NCI-H446 (cell line): Measurements from ENCODE around the gene CLPTM1.
"Not testable (repeated sequence)": the region's sequence is repeated elsewhere in the genome, so short reads cannot be mapped to it uniquely, and the experiment has no call there.

Source experiments
- DNase-seq, 2 experiments: peaks; one replicate each; lab custom pipeline; 2025; lab: John Stamatoyannopoulos, UW

The CLPTM1 gene, protein sequence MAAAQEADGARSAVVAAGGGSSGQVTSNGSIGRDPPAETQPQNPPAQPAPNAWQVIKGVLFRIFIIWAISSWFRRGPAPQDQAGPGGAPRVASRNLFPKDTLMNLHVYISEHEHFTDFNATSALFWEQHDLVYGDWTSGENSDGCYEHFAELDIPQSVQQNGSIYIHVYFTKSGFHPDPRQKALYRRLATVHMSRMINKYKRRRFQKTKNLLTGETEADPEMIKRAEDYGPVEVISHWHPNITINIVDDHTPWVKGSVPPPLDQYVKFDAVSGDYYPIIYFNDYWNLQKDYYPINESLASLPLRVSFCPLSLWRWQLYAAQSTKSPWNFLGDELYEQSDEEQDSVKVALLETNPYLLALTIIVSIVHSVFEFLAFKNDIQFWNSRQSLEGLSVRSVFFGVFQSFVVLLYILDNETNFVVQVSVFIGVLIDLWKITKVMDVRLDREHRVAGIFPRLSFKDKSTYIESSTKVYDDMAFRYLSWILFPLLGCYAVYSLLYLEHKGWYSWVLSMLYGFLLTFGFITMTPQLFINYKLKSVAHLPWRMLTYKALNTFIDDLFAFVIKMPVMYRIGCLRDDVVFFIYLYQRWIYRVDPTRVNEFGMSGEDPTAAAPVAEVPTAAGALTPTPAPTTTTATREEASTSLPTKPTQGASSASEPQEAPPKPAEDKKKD

DNA sequence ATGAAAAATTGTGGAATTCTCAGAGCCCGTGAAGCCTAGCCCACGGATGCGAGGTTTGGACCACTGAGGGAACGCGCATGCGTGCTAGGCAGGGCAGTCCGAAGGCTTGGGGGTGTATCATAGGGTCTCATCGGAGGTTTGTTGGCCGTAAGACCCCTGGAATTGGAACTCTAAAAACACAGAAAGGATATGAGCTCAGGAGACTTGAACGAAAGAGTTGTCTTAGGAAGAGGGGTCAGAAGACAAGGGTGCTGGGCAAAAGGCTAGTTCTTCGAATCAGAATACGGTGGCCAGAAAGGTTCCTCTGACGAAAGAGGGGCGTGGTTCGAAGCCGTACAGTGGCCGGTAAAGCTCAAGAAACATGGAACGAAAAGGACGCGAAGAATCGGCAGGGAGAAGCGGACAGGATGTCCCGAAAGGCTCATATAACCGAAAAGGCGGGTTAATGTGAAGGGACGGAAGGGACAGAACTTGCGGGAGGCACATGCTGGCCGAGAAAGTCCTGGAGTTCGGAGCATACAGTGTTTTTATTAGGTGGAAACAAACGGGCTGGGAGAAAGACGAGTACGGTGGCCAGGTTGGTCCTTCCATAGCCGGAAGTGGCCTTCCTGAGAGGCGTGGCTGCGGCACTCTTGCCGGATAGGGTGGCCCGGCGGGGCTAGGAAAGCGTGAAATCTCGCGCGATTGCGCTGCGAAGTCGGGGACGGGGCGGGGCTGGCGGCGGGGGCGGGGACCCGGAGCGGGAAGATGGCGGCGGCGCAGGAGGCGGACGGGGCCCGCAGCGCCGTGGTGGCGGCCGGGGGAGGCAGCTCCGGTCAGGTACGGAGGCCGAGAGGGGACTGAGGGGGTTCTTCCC is at the start of gene CLPTM1:
Gene CLPTM1 (plus strand): TSS at position 732 of the 856 bp plus-strand sequence. CDS start 16 bp downstream, at position 748.
- peak; percentile 97 to 98 for DNase-seq

DNA sequence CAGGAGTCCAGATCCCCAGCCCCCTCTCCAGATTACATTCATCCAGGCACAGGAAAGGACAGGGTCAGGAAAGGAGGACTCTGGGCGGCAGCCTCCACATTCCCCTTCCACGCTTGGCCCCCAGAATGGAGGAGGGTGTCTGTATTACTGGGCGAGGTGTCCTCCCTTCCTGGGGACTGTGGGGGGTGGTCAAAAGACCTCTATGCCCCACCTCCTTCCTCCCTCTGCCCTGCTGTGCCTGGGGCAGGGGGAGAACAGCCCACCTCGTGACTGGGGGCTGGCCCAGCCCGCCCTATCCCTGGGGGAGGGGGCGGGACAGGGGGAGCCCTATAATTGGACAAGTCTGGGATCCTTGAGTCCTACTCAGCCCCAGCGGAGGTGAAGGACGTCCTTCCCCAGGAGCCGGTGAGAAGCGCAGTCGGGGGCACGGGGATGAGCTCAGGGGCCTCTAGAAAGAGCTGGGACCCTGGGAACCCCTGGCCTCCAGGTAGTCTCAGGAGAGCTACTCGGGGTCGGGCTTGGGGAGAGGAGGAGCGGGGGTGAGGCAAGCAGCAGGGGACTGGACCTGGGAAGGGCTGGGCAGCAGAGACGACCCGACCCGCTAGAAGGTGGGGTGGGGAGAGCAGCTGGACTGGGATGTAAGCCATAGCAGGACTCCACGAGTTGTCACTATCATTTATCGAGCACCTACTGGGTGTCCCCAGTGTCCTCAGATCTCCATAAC is 49.6 kb upstream of the CLPTM1 start, which contains the start of gene APOE:
Gene APOE (plus strand): TSS at position 360 of the 724 bp plus-strand sequence. CDS start 829 bp downstream, outside the sequence.
- no peak for DNase-seq

DNA sequence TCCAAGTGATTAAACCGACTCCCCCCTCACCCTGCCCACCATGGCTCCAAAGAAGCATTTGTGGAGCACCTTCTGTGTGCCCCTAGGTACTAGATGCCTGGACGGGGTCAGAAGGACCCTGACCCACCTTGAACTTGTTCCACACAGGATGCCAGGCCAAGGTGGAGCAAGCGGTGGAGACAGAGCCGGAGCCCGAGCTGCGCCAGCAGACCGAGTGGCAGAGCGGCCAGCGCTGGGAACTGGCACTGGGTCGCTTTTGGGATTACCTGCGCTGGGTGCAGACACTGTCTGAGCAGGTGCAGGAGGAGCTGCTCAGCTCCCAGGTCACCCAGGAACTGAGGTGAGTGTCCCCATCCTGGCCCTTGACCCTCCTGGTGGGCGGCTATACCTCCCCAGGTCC is 47.6 kb upstream of the CLPTM1 start:
- no peak for DNase-seq

DNA sequence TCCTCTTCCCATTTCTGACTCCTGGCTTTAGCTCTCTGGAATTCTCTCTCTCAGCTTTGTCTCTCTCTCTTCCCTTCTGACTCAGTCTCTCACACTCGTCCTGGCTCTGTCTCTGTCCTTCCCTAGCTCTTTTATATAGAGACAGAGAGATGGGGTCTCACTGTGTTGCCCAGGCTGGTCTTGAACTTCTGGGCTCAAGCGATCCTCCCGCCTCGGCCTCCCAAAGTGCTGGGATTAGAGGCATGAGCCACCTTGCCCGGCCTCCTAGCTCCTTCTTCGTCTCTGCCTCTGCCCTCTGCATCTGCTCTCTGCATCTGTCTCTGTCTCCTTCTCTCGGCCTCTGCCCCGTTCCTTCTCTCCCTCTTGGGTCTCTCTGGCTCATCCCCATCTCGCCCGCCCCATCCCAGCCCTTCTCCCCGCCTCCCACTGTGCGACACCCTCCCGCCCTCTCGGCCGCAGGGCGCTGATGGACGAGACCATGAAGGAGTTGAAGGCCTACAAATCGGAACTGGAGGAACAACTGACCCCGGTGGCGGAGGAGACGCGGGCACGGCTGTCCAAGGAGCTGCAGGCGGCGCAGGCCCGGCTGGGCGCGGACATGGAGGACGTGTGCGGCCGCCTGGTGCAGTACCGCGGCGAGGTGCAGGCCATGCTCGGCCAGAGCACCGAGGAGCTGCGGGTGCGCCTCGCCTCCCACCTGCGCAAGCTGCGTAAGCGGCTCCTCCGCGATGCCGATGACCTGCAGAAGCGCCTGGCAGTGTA is 46.9 kb upstream of the CLPTM1 start:
- no peak for DNase-seq

DNA sequence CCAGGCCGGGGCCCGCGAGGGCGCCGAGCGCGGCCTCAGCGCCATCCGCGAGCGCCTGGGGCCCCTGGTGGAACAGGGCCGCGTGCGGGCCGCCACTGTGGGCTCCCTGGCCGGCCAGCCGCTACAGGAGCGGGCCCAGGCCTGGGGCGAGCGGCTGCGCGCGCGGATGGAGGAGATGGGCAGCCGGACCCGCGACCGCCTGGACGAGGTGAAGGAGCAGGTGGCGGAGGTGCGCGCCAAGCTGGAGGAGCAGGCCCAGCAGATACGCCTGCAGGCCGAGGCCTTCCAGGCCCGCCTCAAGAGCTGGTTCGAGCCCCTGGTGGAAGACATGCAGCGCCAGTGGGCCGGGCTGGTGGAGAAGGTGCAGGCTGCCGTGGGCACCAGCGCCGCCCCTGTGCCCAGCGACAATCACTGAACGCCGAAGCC is 46.3 kb upstream of the CLPTM1 start:
- no peak for DNase-seq

DNA sequence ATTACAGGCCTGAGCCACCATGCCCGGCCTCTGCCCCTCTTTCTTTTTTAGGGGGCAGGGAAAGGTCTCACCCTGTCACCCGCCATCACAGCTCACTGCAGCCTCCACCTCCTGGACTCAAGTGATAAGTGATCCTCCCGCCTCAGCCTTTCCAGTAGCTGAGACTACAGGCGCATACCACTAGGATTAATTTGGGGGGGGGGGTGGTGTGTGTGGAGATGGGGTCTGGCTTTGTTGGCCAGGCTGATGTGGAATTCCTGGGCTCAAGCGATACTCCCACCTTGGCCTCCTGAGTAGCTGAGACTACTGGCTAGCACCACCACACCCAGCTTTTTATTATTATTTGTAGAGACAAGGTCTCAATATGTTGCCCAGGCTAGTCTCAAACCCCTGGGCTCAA is 45.4 kb upstream of the CLPTM1 start:
- DNase-seq: no peak

DNA sequence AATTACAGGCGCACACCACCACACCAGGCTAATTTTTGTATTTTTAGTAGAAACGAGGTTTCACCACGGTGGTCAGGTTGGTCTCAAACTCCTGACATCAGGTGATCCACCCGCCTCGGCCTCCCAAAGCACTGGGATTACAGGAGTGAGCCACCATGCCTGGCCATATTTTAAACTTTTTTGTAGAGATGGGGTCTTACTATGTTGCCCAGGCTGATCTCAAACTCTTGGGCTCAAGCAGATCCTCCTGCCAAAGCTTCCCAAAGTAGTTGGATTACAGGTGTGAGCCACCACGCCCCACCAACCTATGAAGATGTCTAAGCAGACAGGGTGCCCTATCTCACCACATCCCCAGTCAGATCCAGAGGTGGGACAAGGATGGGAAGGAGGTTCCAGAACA is 43.3 kb upstream of the CLPTM1 start:
- DNase-seq: not testable (repeated sequence)

DNA sequence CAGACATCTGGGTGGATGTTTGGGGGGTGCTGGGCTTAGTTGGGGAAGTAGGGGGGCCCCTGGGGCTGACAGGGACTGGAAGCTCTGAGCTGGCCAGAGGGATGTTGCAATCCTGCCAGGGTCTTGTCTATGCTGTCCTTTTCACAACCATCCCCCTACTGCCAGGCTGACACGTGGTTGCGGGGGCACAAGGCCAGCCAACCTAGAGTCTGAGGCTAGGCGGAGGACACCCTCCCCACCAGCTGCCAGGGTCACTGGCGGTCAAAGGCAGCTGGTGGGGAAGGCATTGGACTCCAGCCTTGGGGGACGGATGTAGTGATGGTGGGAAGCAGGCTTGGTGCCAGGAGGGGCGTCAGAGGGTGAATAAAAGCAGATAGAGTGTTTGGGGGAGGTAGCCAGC is 42.3 kb upstream of the CLPTM1 start:
- peak in 1 of 2 experiments; percentile 67 for DNase-seq

DNA sequence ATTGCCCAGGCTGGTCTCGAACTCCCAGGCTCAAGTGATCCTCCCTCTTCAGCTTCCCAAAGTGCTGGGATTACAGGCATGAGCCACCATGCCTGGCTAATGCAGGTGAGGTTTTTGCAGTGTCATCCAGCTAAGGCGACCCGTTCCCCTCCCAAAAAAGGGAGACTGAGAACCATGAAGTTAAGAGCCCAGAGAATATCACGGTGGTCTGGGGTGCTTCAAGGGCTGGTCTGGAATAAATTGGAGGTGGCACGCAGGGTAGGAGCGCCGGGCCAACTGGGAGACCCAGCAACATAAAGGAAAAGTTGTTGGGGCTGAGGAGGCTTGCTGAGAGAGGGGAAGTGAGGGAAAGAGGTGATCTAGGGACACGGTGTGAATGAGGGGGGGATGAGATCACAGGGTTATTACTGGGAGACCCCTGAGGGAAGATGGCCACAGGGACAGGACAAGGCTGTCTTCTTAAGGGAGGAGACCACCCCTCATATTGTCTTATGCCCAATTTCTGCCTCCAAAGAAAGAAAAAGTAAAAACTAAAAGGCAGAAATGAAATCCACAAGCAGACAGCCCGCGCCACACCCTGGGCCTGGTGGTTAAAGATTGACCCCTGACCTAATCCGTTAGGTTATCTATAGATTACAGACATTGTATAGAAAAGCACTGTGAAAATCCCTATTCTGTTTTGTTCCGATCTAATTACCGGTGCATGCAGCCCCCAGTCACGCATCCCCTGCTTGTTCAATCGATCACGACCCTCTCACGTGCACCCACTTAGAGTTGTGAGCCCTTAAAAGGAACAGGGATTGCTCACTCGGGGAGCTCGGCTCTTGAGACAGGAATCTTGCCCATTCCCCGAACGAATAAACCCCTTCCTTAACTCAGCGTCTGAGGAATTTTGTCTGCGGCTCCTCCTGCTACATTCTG is 41.4 kb upstream of the CLPTM1 start:
- not testable (repeated sequence) for DNase-seq

DNA sequence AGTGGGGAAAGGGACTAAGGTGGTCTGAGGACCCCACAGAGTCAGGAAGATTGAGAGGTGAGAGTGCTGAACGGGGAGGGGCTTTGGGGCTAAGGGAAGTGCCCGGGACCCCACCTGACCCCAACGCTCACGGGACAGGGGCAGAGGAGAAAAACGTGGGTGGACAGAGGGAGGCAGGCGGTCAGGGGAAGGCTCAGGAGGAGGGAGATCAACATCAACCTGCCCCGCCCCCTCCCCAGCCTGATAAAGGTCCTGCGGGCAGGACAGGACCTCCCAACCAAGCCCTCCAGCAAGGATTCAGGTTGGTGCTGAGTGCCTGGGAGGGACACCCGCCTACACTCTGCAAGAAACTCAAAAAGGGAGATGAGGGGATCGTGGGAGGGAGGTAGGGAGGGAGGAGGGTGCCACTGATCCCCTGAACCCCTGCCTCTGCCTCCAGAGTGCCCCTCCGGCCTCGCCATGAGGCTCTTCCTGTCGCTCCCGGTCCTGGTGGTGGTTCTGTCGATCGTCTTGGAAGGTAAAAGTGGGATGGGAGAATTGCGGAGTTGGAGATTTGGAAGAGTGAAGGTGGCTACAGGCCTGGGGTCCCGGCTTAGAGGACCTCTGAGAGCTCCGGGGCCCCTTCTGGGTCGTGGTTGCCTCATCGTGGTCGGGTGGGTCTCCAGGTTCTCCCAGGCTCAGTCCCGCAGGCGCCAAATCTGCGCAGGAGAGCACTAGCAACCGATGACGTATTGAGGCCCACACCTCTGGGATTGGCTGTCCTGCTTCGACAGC is 40.6 kb upstream of the CLPTM1 start, which contains the start of gene APOC1:
Gene APOC1 (plus strand): TSS at position 176 of the 774 bp plus-strand sequence. CDS start 284 bp downstream, at position 460.
- peak; percentile 81 to 91 for DNase-seq

DNA sequence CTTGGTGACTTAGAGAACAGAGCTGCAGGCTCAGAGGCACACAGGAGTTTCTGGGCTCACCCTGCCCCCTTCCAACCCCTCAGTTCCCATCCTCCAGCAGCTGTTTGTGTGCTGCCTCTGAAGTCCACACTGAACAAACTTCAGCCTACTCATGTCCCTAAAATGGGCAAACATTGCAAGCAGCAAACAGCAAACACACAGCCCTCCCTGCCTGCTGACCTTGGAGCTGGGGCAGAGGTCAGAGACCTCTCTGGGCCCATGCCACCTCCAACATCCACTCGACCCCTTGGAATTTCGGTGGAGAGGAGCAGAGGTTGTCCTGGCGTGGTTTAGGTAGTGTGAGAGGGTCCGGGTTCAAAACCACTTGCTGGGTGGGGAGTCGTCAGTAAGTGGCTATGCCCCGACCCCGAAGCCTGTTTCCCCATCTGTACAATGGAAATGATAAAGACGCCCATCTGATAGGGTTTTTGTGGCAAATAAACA is 30.9 kb upstream of the CLPTM1 start:
- DNase-seq: no peak

DNA sequence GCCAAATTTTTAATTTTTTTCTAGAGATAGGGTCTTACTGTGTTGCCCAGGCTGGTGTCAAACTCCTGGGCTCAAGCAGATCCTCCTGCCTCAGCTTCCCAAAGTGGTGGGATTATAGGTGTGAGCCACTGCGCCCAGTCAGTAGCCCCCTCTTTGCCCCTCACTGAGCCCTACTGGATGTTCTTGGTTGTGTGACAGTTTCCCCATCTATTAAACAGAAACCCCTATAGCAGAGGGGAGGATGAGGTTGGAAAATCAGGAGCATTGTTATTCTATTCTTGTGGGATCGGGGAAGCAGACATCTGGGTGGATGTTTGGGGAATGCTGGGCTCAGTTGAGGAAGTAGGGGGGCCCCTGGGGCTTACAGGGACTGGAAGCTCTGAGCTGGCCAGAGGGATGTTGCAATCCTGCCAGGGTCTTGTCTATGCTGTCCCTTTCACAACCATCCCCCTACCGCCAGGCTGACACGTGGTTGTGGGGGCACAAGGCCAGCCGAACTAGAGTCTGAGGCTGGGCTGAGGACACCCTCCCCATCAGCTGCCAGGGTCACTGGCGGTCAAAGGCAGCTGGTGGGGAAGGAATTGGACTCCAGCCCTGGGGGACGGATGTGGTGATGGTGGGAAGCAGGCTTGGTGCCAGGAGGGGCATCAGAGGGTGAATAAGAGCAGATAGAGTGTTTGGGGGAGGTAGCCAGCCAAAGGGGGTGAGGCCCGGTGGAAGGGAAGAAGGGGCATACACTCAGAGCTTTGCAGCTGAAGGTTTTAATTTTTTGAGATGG is 29.9 kb upstream of the CLPTM1 start:
- DNase-seq: peak in 1 of 2 experiments; percentile 32

DNA sequence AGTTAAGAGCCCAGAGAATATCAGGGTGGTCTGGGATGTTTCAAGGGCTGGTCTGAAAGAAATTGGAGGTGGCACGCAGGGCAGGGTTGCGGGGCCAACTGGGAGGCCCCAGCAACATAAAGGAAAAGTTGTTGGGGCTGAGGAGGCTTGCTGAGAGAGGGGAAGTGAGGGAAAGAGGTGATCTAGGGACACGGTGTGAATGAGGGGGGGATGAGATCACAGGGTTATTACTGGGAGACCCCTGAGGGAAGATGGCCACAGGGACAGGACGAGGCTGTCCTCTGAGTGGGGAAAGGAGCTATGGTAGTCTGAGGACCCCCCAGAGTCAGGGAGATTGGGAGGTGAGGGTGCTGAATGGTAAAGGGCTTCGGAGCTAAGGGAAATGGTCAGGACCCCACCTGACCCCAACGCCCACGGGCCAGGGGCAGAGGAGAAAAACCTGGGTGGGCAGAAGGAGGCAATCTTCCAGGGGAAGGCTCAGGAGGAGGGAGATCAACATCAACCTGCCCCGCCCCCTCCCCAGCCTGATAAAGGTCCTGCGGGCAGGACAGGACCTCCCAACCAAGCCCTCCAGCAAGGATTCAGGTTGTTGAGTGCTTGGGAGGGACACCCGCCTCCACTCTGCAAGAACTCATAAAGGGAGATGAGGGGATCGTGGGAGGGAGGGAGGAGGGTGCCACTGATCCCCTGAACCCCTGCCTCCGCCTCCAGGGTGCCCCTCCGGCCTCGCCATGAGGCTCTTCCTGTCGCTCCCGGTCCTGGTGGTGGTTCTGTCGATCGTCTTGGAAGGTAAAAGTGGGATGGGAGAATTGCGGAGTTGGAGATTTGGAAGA is 28.7 kb upstream of the CLPTM1 start:
- DNase-seq: not testable (repeated sequence)

DNA sequence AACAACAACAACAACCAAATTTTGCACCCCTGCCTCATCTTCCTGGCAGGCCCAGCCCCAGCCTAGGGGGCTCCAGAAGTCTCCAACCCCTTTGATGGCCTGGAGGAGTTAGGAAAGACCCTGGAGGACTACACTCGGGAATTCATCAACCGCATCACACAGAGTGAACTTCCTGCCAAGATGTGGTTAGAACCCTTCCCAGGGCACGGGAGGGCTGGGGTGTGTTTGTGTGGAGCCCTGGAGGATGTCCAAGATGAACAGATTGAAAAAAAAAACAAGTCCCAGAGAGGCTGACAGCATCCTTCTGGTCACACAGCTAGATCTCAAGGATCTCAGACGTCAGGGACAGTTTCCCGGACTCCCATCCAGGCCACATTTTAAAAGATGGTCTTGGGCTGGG is 27.4 kb upstream of the CLPTM1 start:
- DNase-seq: peak; percentile 39 to 79

DNA sequence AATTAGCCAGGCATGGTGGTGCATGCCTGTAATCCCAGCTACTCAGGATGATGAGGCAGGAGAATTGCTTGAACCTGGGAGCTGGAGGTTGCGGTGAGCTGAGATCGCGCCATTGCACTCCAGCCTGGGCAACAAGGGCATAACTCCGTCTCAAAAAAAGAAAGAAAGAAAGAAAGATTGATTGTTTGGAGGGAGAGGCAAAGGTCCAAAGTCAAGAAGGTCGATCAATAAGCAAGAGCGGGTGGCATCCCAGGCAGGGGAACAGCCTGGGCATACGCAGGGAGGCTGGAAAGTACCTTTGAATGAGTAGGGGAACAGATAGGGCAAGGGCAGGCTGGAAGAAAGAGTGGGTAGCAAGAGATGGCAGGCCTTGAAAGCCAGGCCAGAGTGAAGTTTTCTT is 25.1 kb upstream of the CLPTM1 start:
- DNase-seq: no peak

DNA sequence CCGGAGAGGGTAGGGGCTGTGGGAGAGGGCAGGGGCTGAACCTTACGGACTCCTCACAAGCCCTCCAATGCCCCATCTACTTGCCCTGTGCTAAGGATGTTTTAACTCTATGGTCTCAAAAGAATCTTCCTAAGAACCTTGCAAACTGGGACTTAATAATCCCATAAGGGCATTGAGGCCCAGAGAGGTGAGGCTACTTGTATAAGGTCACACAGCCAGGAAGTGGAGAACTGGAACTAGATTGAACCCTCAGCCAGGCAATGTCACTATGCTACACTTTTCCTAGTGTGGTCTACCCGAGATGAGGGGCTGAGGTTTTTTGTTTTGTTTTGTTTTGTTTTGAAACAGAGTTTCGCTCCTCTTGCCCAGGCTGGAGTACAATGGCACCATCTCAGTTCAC is 23.6 kb upstream of the CLPTM1 start:
- no peak for DNase-seq

DNA sequence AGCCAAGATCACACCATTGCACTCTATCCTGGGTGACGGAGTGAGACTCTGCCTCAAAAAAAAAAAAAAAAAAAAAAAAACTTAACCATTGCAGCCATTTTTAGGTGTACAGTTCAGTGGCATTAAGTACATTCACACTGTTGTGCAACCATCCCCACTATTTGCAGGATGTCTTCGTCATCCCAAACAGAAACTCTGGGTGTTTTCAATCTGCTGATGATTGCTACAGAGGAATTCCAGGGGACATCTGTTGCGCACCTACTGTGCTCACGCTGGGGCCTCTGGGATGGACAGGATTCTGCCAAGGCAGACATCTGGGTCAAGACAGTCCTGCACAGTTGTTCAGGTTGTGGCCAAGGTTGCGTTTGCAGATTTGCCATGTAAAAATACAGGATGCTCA is 15.5 kb upstream of the CLPTM1 start:
- DNase-seq: no peak
